HCT116 (cell line): ENCODE results near the gene BMF. TPM values are rescaled to one million over a fixed set of nuclear protein-coding genes. Genes with fewer than 3 reads are reported as not detected.

Experiments used
- ATAC-seq: fragments of 200-7000 bp; cut with Tn5 transposase; 2 replicates; pipeline ENCODE4 v1.9.1; 2020; ENCODE audit warnings: mild to moderate bottlenecking, moderate library complexity
- BruUV-seq: library from RNA; stranded (reverse); fragments of 400-500 nt; replicated peaks from 2 replicates; lab custom pipeline; 2021; lab: Mats Ljungman, UMichigan
- CTCF ChIA-PET: fragments of 300-600 bp; sonication (Branson Sonifier 250); formaldehyde crosslinking; loops from one replicate; lab custom pipeline; 2021; ENCODE audit warnings: antibody characterized with exemption; lab: Charles Lee
- POLR2A ChIA-PET: fragments of 300-600, 350-600 bp; sonication (Branson Sonifier 250); formaldehyde crosslinking; loops from one replicate; lab custom pipeline; 2021; ENCODE audit warnings: antibody characterized with exemption; lab: Charles Lee
- RAD21 ChIA-PET, 2 experiments: fragments of 300-600 bp; sonication (Branson Sonifier 250); formaldehyde crosslinking; loops; one replicate each; lab custom pipeline; 2023; ENCODE audit warnings: low total read pairs in 2 of 2; ENCODE audit not compliant: uncharacterized antibody in 2 of 2, unreplicated experiment in 2 of 2, low non-redundant PET in 1 of 2; lab: Charles Lee
- DNase-seq: peaks from one replicate; pipeline ENCODE4 v3.0.0-alpha.2; 2010; ENCODE audit warnings: low read depth, low spot score
- H2AFZ ChIP-seq: fragments of 200-600 bp; shearing (Covaris generic), sonication (generic); 2 replicates; pipeline ENCODE4 v1.6.1; 2017; ENCODE audit warnings: low read depth, mixed run types, mixed read lengths, antibody characterized with exemption, low read length; ENCODE audit not compliant: poor library complexity, severe bottlenecking
- H3K27ac ChIP-seq: 2 replicates; pipeline ENCODE4 v1.5.1; 2012; ENCODE audit warnings: low read depth, low read length
- H3K27me3 ChIP-seq: fragments of 200-600 bp; sonication (generic); 2 replicates; pipeline ENCODE4 v1.6.1; 2016; ENCODE audit warnings: mixed run types, low read length, mixed read lengths; ENCODE audit not compliant: insufficient read depth
- H3K36me3 ChIP-seq, 2 experiments: fragments of 200-500 bp in 1 of 2; fragments of 200-600 bp in 1 of 2; sonication (Bioruptor generic) in 1 of 2; sonication (generic) in 1 of 2; 2 replicates each; pipeline versions ENCODE4 v1.5.1 to v1.6.1; 2014 to 2016; ENCODE audit warnings: low read length in 2 of 2, inconsistent platforms in 1 of 2, mixed read lengths in 1 of 2, mixed run types in 1 of 2; ENCODE audit not compliant: insufficient read depth in 2 of 2, control insufficient read depth in 1 of 2
- H3K4me1 ChIP-seq, 2 experiments: fragments of 200-600 bp in 1 of 2; sonication (generic) in 1 of 2; 2 replicates each; pipeline versions ENCODE4 v1.5.1 to v1.6.1; 2012 to 2017; ENCODE audit warnings: low read length in 2 of 2, inconsistent platforms in 1 of 2, mild to moderate bottlenecking in 1 of 2, mixed read lengths in 1 of 2, mixed run types in 1 of 2, moderate library complexity in 1 of 2; ENCODE audit not compliant: insufficient read depth in 2 of 2, control insufficient read depth in 1 of 2
- H3K4me2 ChIP-seq: fragments of 200-600 bp; sonication (generic); 2 replicates; pipeline ENCODE4 v1.6.1; 2017; ENCODE audit warnings: mixed run types, low read length, mixed read lengths
- H3K4me3 ChIP-seq, 2 experiments: fragments of 200-600 bp in 1 of 2; sonication (generic) in 1 of 2; replicated peaks in 1 of 2; 2 replicates each; pipeline ENCODE4 v1.5.1; 2011 to 2016; ENCODE audit warnings: low read length in 2 of 2, control low read depth in 1 of 2, low read depth in 1 of 2, mild to moderate bottlenecking in 1 of 2, mixed read lengths in 1 of 2, mixed run types in 1 of 2
- H3K79me2 ChIP-seq: fragments of 200-600 bp; sonication (generic); 2 replicates; pipeline ENCODE4 v1.6.1; 2017; ENCODE audit warnings: mild to moderate bottlenecking, mixed run types, low read length, moderate library complexity, mixed read lengths; ENCODE audit not compliant: insufficient read depth
- H3K9ac ChIP-seq: fragments of 200-600 bp; sonication (generic); 2 replicates; pipeline ENCODE4 v1.6.1; 2016; ENCODE audit warnings: low read length, mixed read lengths
- H3K9me2 ChIP-seq: fragments of 200-600 bp; sonication (generic), shearing (Covaris generic); 2 replicates; pipeline ENCODE4 v1.6.1; 2017; ENCODE audit warnings: mixed run types, mild to moderate bottlenecking, moderate library complexity; ENCODE audit not compliant: insufficient read depth
- H3K9me3 ChIP-seq, 2 experiments: fragments of 200-500 bp in 1 of 2; fragments of 200-600 bp in 1 of 2; sonication (Bioruptor generic) in 1 of 2; sonication (generic) in 1 of 2; 2 replicates each; pipeline ENCODE4 v1.6.1; 2014 to 2017; ENCODE audit warnings: low read length in 2 of 2, mixed read lengths in 2 of 2, inconsistent platforms in 1 of 2, low read depth in 1 of 2, mild to moderate bottlenecking in 1 of 2, mixed run types in 1 of 2, moderate library complexity in 1 of 2; ENCODE audit not compliant: control insufficient read depth in 1 of 2, insufficient read depth in 1 of 2
- H4K20me1 ChIP-seq: fragments of 200-600 bp; sonication (generic), shearing (Covaris generic); 2 replicates; pipeline ENCODE4 v1.6.1; 2017; ENCODE audit warnings: mixed run types, mild to moderate bottlenecking, moderate library complexity; ENCODE audit not compliant: insufficient read depth
- EGR1 ChIP-seq: IDR thresholded peaks from 2 replicates; pipeline ENCODE4 v1.6.1; 2012; ENCODE audit warnings: low read depth
- EZH2 ChIP-seq: fragments of 200-600 bp; sonication (generic); IDR thresholded peaks from 2 replicates; pipeline ENCODE4 v1.6.1; 2017; ENCODE audit warnings: antibody characterized with exemption, mixed run types
- EZH2phosphoT487 ChIP-seq: fragments of 200-600 bp; IDR thresholded peaks from 2 replicates; pipeline ENCODE4 v1.6.1; 2018; ENCODE audit warnings: antibody characterized with exemption, borderline replicate concordance
- FOSL1 ChIP-seq: IDR thresholded peaks from 2 replicates; pipeline ENCODE4 v1.6.1; 2012; ENCODE audit warnings: low read depth
- JUND ChIP-seq: IDR thresholded peaks from 2 replicates; pipeline ENCODE4 v1.6.1; 2012
- POLR2A ChIP-seq: IDR thresholded peaks from 2 replicates; pipeline ENCODE4 v1.7.0; 2011; ENCODE audit warnings: borderline replicate concordance; ENCODE audit not compliant: insufficient read depth, insufficient read length; ENCODE audit errors: extremely low read depth
- ZNF274 ChIP-seq: fragments of 200-500 bp; sonication (Bioruptor generic); IDR thresholded peaks from 2 replicates; pipeline ENCODE4 v1.6.1; 2014; ENCODE audit warnings: mild to moderate bottlenecking, low read depth, low read length, inconsistent platforms
- intact Hi-C: fragments of 100-400 bp; cut with micrococcal nuclease; formaldehyde crosslinking; loops from 2 replicates; pipeline ENCODE4 v1.10.0; 2022
- total RNA-seq: library from RNA; stranded (reverse); gene quantifications from one replicate; pipeline ENCODE4 v1.2.1, GENCODE V29; 2021; ENCODE audit not compliant: unreplicated experiment
- TF ChIP-seq, protein P1 (sequence below), 3 experiments: fragments of 200-600 bp in 1 of 3; sonication (generic) in 1 of 3; IDR thresholded peaks in 2 of 3; conservative IDR thresholded peaks in 1 of 3; 2 replicates each; pipeline ENCODE4 v1.5.1; 2012 to 2017; ENCODE audit warnings: low read depth in 2 of 3, low read length in 2 of 3, antibody characterized with exemption in 1 of 3, borderline replicate concordance in 1 of 3, control low read depth in 1 of 3, mild to moderate bottlenecking in 1 of 3, mixed read lengths in 1 of 3, mixed run types in 1 of 3, moderate library complexity in 1 of 3; ENCODE audit not compliant: insufficient read depth in 1 of 3
- TF ChIP-seq, protein P2 (sequence below): IDR thresholded peaks from 2 replicates; pipeline ENCODE4 v1.6.1; 2012

Gene BMF
- total RNA-seq, 1 experiment from 2014 or later: 1.0 TPM

DNA sequence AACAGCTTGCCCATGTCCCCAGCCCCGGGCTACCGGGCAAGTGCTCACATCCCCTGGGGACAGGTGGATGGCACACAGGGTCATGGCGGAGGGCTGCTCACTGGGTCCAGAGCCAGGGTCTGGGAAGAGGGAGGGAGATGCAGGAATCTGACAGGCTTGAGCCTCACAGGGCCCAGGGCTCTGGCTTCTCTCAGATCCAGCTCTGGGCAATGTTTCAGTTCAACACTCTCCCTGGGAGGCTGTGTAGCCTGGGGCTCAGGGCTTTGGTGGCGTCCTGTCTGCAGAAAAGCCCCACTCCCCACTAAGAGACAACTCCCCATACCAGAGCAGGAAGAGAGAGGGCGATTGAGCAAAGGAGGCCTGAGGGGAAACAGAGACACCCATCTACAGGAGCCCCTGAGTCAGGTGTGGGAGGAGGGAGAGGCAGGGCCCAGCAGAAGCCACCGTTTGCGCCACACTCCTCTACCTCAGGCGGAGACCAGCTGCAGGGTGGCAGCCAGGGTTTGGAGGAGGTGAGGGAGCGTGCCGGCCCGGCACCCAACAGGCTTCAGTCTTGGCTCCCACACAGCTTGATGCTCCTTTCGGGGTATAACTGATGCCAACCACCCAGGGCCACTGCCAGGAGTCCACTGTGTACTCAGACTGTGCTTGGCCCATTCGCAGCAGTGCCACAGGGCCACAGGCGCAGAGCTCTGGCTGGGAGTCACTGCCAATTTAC lies 52.9 kb downstream of the BMF start:
- intact Hi-C loops: no loop called here
- Histone ChIP-seq H3K4me1 (no peaks in the 10 kb centered on the region; a peak in 1 of 4 replicates), H3K4me2 (no peak overlapping the region), H3K9me3 (no peaks in the 10 kb centered on the region), H3K4me3 (no peak overlapping the region), H3K79me2 (no peaks in the 10 kb centered on the region)
- no TSS peak for BruUV-seq
- no peak for ATAC-seq
- TF ChIP-seq FOSL1 (no peak), EGR1 (no peak), POLR2A (no peak), ZNF274 (no peak), EZH2phosphoT487 (no peak), JUND (no peak), EZH2 (no peak)
- TF ChIP-seq, protein P1, sequence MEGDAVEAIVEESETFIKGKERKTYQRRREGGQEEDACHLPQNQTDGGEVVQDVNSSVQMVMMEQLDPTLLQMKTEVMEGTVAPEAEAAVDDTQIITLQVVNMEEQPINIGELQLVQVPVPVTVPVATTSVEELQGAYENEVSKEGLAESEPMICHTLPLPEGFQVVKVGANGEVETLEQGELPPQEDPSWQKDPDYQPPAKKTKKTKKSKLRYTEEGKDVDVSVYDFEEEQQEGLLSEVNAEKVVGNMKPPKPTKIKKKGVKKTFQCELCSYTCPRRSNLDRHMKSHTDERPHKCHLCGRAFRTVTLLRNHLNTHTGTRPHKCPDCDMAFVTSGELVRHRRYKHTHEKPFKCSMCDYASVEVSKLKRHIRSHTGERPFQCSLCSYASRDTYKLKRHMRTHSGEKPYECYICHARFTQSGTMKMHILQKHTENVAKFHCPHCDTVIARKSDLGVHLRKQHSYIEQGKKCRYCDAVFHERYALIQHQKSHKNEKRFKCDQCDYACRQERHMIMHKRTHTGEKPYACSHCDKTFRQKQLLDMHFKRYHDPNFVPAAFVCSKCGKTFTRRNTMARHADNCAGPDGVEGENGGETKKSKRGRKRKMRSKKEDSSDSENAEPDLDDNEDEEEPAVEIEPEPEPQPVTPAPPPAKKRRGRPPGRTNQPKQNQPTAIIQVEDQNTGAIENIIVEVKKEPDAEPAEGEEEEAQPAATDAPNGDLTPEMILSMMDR (IDR thresholded peaks at IDR 0.05 in 2 of 3, conservative IDR thresholded peaks at IDR 0.05 in 1 of 3; ENCODE audit: borderline replicate concordance in 1 of 3, insufficient read depth in 1 of 3, low read depth in 2 of 3, low read length in 2 of 3): no peak
- TF ChIP-seq, protein P2, sequence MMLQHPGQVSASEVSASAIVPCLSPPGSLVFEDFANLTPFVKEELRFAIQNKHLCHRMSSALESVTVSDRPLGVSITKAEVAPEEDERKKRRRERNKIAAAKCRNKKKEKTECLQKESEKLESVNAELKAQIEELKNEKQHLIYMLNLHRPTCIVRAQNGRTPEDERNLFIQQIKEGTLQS: no peak
- TF ChIP-seq, all 23 proteins: peak for 0
- Histone ChIP-seq H3K9ac (no peak overlapping the region), H4K20me1 (no peaks in the 10 kb centered on the region), H3K27ac (no peak overlapping the region), H3K9me2 (no peaks in the 10 kb centered on the region), H2AFZ (no peak overlapping the region), H3K36me3 (no peaks in the 10 kb centered on the region), H3K27me3 (no peaks in the 10 kb centered on the region)
- no peak for DNase-seq
- RAD21 ChIA-PET: no interaction called here
- POLR2A ChIA-PET: no interaction called here
- CTCF ChIA-PET: no interaction called here
